GM21717 (cell line): ENCODE data around the gene ENTPD6.

Experiments
- ATAC-seq: cut with Tn5 transposase; IDR thresholded peaks from one replicate; pipeline ENCODE4 v1.9.1; 2021; ENCODE audit warnings: mild to moderate bottlenecking, moderate library complexity; ENCODE audit not compliant: unreplicated experiment

The ENTPD6 gene

GRCh38 chr20:25187635-25188034 lies 7.9 kb upstream of the ENTPD6 start:
- no peak for ATAC-seq

- no peak for ATAC-seq
Measured at GRCh38 chr20:25188218-25188617, 7.3 kb upstream of the ENTPD6 start.

DNA sequence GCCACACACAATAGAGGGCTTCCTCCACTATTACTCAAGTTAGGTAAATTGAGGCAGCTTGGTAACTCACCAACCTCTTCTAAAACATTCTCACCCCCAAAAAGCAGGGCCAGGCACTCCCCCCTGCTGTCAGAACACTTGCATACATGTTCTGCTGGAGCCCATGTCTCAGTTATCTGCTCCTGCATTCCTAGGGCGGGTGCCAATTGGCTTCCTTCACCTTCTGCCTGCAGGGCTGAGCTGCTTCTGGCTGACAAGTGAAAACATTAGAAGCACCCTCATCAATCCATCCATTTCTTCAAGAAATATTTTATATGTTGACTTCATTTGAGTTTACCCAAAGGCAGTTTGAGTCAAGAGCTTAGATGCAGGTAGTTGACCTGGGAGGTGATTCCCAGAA lies 4.5 kb upstream of the ENTPD6 start:
- ATAC-seq = no peak

DNA sequence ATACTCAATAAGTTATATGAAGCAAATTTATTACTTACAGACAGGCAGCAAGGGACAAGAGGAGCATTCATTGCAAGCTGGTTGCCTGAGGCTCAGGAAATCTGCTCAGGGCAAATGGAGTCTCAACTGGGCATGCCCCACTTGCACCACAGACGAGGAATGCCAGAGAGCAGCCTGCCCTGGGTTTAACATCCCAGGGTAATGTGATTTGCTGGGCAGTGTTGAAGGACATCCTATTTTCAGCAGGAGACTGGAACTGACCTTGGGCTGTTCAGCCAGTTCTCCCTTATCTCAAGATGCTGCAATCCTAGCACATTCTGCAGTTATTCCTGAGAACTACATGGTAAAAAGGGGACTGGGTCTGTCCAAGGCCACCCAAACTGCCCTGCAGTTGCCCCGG lies 3.8 kb upstream of the ENTPD6 start:
- no peak for ATAC-seq

DNA sequence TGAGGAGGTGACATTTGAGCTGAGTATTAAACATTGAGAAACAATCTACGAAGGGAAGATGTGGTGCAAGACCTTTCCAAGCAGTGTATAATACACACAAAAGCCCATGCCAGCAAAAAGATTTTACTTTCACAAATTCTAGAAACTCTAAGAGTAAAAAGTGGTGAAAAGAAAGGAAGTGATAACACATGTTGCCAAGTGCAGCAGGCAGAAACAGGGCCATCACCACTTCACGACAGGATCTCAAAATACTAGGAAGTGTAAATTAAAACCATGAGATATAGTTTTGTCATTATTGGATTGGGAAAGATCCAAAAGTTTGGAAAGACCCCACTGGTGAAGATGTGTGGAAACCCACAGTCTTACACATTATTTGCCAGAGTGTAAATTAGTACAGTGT lies 1.7 kb upstream of the ENTPD6 start:
- no peak for ATAC-seq

DNA sequence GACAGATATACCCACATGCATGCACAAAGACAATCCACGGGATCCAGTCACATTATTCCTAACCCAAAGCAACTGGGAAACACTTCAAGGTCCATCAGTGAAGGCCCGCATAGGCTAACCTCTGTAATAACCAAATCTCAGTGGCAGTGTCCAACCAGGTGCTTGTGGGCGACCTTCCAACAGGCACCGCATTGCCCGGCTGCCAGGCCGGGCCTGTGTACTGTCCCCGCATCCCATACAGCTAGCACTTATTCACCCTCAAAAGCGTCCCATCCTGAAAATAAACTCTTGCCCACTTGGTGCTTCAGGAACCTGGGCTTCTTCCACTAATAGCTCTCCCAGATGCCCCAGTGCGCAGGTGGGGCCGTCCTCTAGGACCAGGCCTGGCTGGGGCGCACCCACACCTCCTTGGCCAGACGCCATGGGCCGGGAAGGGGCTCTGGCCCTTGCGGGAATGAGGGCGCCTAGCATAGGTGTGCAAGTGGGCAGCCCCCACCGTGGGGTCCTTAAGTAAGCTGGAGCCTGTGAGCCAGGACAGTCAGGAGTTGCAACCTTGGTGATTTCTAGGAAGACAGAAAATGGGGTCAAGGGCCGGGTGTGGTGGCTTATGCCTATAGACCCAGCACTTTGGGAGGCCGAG lies 1.1 kb upstream of the ENTPD6 start:
- no peak for ATAC-seq

DNA sequence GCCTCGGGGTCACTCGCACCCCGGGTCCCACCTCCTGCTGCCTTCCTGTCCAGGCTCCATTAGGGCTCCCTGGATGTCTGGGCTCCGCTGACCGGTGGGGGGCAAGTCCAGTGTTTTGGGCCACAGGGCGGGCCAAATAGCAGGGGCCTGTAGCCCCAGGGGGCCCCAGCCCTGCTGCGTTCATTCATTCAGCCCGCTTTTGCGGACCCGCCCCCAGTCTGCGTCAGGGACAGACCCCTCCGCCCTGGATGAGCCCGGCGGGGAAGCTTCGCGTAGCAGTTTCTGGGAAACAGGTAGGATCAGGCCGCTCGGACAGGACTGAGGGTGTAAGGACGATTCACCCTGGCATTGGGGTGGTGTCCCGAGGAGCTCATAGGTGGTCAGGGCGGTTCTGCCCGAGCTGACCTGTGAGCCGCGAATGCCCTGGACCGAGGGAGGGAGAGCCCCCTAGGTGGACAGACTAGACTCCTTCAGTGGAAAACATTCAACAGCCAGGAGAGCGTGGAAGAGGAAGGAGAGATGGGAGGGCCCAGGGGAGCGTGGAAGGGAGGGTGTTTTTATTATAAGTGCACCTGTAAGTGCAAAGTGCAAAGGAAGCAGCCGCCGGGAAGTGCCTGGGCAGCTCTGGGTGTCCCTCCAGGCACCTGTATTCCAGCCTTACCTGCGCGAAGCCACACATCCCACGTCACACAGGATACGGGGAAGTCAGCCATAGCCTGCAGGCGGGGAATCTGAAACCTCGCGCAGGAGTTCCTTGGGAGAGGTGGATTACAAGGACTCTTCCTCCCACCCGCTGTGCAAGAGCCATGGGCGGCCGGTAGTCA lies 662 bp downstream of the ENTPD6 start:
- ATAC-seq = peak; percentile 23

DNA sequence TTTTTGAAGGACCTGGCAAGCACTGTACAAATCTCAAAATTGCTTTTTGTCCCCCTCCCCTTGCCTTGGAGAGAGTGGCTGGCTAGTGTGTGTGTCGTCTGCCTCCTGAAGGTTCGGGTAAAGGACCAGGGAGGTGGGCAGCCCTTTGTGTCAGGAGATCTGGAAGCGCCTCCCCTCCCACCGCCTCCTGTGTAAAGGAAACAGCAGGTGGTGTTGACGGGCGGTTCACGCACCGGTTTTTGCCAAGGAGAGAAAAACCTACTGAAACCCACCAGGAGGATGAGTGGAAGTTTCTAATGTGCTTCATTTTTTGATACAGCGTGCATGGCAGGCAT lies 1.2 kb downstream of the ENTPD6 start:
- no peak for ATAC-seq

- no peak for ATAC-seq
Measured at GRCh38 chr20:25197183-25197869, 1.8 kb downstream of the ENTPD6 start.

- no peak for ATAC-seq
Measured at GRCh38 chr20:25197870-25198190, 2.3 kb downstream of the ENTPD6 start.

GRCh38 chr20:25198663-25199383 lies 3.3 kb downstream of the ENTPD6 start:
- ATAC-seq = no peak

- no peak for ATAC-seq
Measured at GRCh38 chr20:25199473-25200260, 4.2 kb downstream of the ENTPD6 start.

DNA sequence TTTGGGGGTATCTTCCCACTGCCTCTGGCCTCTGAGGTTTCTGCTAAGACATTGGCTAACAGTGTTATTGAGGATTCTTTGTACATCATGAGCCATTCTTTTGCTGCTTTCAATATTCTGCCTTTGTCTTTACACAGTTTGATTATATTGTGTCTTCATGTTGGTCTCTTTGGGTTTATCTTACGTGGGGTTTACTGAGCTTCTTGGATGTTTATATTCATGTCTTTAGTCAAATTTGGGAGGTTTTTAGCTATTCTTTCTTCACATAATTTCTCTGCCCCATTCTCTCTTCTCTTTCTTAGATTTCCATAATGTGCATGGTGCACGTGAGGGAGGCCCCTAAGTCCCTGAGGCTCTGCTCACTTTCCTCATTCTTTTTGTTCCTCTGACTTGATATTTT lies 7.6 kb downstream of the ENTPD6 start:
- ATAC-seq = no peak

DNA sequence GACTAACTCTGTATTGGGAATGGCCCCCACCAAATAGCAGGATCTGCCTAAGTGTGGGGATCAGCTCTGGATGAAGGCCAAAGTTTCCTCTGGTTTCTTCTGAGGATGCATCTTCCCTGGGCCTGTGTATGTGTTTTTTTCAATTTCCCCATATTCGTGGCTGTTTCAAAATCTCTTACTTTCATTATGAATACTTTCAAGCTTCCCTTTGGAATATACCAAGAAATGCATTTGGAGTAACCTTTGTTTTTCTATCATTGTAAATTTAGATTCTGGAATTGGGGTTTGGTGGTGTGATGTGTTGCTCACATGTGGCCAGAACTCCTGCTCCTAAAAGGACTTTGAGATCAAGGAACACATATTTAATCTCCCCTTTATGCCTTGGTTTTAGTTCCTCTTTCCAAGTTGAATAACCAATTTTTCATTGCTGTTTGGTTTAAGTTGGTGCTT lies 8.4 kb downstream of the ENTPD6 start:
- no peak for ATAC-seq

GRCh38 chr20:25204550-25205276 lies 9.2 kb downstream of the ENTPD6 start:
- no peak for ATAC-seq

DNA sequence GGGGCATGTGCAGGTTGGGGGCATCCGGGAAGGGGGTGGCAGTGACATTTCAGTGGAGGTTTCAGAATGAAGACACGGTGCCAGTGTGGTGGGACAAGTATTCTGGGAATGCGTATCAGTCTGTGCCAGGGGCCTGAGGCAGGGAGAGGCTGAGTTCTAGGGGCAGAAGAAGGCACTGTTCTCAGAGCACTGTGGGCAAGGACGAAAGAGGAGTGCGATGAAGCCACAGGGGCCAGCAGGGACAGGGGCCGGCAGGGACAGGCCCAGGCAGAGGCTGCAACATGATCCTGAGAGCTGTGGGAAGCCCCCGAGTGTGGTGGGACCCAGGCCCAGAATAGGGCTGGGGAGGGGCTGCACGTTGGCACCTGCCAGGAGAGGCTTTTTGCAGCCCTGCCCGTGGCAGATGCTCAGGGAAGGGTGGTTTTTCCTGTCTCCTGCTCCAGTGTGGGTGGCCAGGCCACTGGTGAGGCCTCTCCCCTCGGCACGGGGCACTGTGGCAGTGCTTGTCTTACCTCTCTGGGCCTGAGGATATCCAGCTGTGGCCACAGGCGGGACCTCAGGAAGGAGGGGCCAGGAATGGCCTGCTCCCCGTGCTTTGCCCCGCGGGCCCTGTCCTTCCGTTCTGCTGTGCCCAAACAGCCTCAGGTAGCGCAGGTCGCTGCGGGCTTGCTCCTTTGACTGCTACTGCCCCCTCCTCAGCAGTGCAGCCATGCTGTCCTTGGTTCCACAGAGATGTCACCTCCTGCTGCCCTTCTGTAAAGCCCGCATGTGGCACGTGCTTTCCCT lies 10.0 kb downstream of the ENTPD6 start:
- ATAC-seq = no peak

GRCh38 chr20:25206063-25206403 lies 10.5 kb downstream of the ENTPD6 start:
- no peak for ATAC-seq

- no peak for ATAC-seq
Measured at GRCh38 chr20:25206548-25206947, 11.0 kb downstream of the ENTPD6 start.

- ATAC-seq = no peak
Measured at GRCh38 chr20:25207149-25207959, 11.8 kb downstream of the ENTPD6 start.
